IPS-NIHi11 (cell line): ENCODE results near the gene ACP6.
"Not testable (repeated sequence)": the region's sequence is repeated elsewhere in the genome, so short reads cannot be mapped to it uniquely, and the experiment has no call there.

ENCODE experiments used
- DNase-seq: peaks from one replicate; pipeline ENCODE4 v3.0.0; 2012; ENCODE audit warnings: mixed read lengths, low spot score

The ACP6 gene

GRCh38 chr1:147620543-147620942 lies 49.8 kb downstream of the ACP6 start:
- DNase-seq = no peak

GRCh38 chr1:147619741-147620140 lies 50.6 kb downstream of the ACP6 start:
- DNase-seq = no peak

GRCh38 chr1:147618771-147619170 lies 51.6 kb downstream of the ACP6 start:
- no peak for DNase-seq

GRCh38 chr1:147618077-147618569 lies 52.2 kb downstream of the ACP6 start:
- no peak for DNase-seq

GRCh38 chr1:147614966-147615365 lies 55.4 kb downstream of the ACP6 start:
- not testable (repeated sequence) for DNase-seq

- DNase-seq = no peak
Observed at GRCh38 chr1:147613506-147613905, 56.8 kb downstream of the ACP6 start.

- DNase-seq = no peak
Observed at GRCh38 chr1:147612366-147612765, 58.0 kb downstream of the ACP6 start.

GRCh38 chr1:147611586-147611985 lies 58.7 kb downstream of the ACP6 start:
- DNase-seq = no peak

- no peak for DNase-seq
Observed at GRCh38 chr1:147611021-147611426, 59.3 kb downstream of the ACP6 start.

- no peak for DNase-seq
Observed at GRCh38 chr1:147609358-147609757, 61.0 kb downstream of the ACP6 start.

GRCh38 chr1:147608596-147608995 lies 61.7 kb downstream of the ACP6 start:
- no peak for DNase-seq

- no peak for DNase-seq
Observed at GRCh38 chr1:147605591-147605990, 64.7 kb downstream of the ACP6 start.

- DNase-seq = no peak
Observed at GRCh38 chr1:147603986-147604385, 66.3 kb downstream of the ACP6 start.

- no peak for DNase-seq
Observed at GRCh38 chr1:147600119-147601111, 69.9 kb downstream of the ACP6 start.

- DNase-seq = peak; percentile 93
Observed at GRCh38 chr1:147599362-147600118, 70.8 kb downstream of the ACP6 start.

- no peak for DNase-seq
Observed at GRCh38 chr1:147598621-147599361, 71.5 kb downstream of the ACP6 start.

- DNase-seq = no peak
Observed at GRCh38 chr1:147597010-147597409, 73.3 kb downstream of the ACP6 start.
